H1 (cell line): ENCODE results near the gene TMEM120B. TPM values are rescaled to one million over a fixed set of nuclear protein-coding genes. Genes with fewer than 3 reads are reported as not detected.

Source experiments
- CTCF ChIA-PET: fragments of 300-600 bp; sonication (Branson Sonifier 250); formaldehyde crosslinking; loops from one replicate; lab custom pipeline; 2021; ENCODE audit not compliant: partially characterized antibody; lab: Charles Lee
- POLR2A ChIA-PET: fragments of 300-600 bp; sonication (Branson Sonifier 250); formaldehyde crosslinking; loops from one replicate; lab custom pipeline; 2021; ENCODE audit warnings: inconsistent platforms; ENCODE audit not compliant: partially characterized antibody; lab: Charles Lee
- DNase-seq, 2 experiments: peaks; one replicate each; pipeline versions ENCODE4 v3.0.0 to v3.0.0-alpha.2; 2010 to 2022; ENCODE audit warnings: low spot score in 2 of 2, low read depth in 1 of 2, mixed read lengths in 1 of 2
- FAIRE-seq: peaks from 2 replicates; lab custom pipeline; 2011; peaks lifted over from hg19 to GRCh38; lab: Jason Lieb, UNC
- H2AFZ ChIP-seq: 2 replicates; pipeline ENCODE4 v1.8.1; 2012; ENCODE audit warnings: low read length, inconsistent platforms
- H2AK5ac ChIP-seq: 2 replicates; pipeline ENCODE4 v1.6.1; 2013; ENCODE audit warnings: low read depth, low read length
- H2BK120ac ChIP-seq: replicated peaks from 2 replicates; pipeline ENCODE3; 2013; ENCODE audit warnings: low read depth, low read length, inconsistent platforms
- H2BK12ac ChIP-seq: 2 replicates; pipeline ENCODE4 v1.6.1; 2013; ENCODE audit warnings: low read depth, low read length
- H2BK15ac ChIP-seq: 2 replicates; pipeline ENCODE4 v1.6.1; 2013; ENCODE audit warnings: low read length
- H2BK20ac ChIP-seq: 2 replicates; pipeline ENCODE4 v1.6.1; 2013; ENCODE audit warnings: low read length
- H2BK5ac ChIP-seq: 2 replicates; pipeline ENCODE4 v1.6.1; 2013; ENCODE audit warnings: low read depth, low read length
- H3K14ac ChIP-seq: 2 replicates; pipeline ENCODE4 v1.6.1; 2013; ENCODE audit warnings: inconsistent platforms; ENCODE audit not compliant: insufficient read length
- H3K18ac ChIP-seq: 2 replicates; pipeline ENCODE4 v1.6.1; 2013; ENCODE audit warnings: low read length; ENCODE audit errors: extremely low read depth
- H3K23ac ChIP-seq: 2 replicates; pipeline ENCODE4 v1.6.1; 2013; ENCODE audit warnings: inconsistent platforms; ENCODE audit not compliant: insufficient read length
- H3K23me2 ChIP-seq: 2 replicates; pipeline ENCODE4 v1.6.1; 2013; ENCODE audit warnings: low read depth, low read length
- H3K27ac ChIP-seq: 2 replicates; pipeline ENCODE4 v1.6.1; 2011; ENCODE audit warnings: low read depth, low read length, inconsistent platforms
- H3K27me3 ChIP-seq, 4 experiments: replicated peaks in 1 of 4; 1 replicate in 1 of 4; 2 replicates in 3 of 4; pipeline versions ENCODE4 v1.6.1 to v1.8.1; 2011 to 2013; ENCODE audit warnings: low read length in 3 of 4, mild to moderate bottlenecking in 3 of 4, inconsistent platforms in 2 of 4, mixed read lengths in 2 of 4, moderate library complexity in 1 of 4; ENCODE audit not compliant: control insufficient read depth in 3 of 4, insufficient read depth in 3 of 4; ENCODE audit errors: extremely low read depth in 1 of 4
- H3K36me3 ChIP-seq, 4 experiments: 2 replicates each; pipeline versions ENCODE4 v1.6.1 to v1.8.1; 2011 to 2013; ENCODE audit warnings: mild to moderate bottlenecking in 4 of 4, low read length in 3 of 4, moderate library complexity in 2 of 4, control low read depth in 1 of 4, inconsistent platforms in 1 of 4; ENCODE audit not compliant: insufficient read depth in 4 of 4, control insufficient read depth in 2 of 4
- H3K4ac ChIP-seq: replicated peaks from 2 replicates; pipeline ENCODE3; 2013; ENCODE audit warnings: low read length, low read depth, mixed read lengths, inconsistent platforms; ENCODE audit not compliant: insufficient read length
- H3K4me1 ChIP-seq, 4 experiments: replicated peaks in 1 of 4; 1 replicate in 1 of 4; 2 replicates in 3 of 4; pipeline versions ENCODE4 v1.6.1 to v1.8.1; 2011 to 2013; ENCODE audit warnings: low read length in 3 of 4, inconsistent platforms in 2 of 4, mixed read lengths in 1 of 4; ENCODE audit not compliant: insufficient read depth in 4 of 4, control insufficient read depth in 3 of 4
- H3K4me2 ChIP-seq, 2 experiments: 2 replicates each; pipeline versions ENCODE4 v1.6.1 to v1.8.1; 2011 to 2013; ENCODE audit warnings: low read depth in 2 of 2, low read length in 2 of 2, control low read depth in 1 of 2, inconsistent platforms in 1 of 2, mild to moderate bottlenecking in 1 of 2; ENCODE audit not compliant: insufficient read depth in 1 of 2
- H3K4me3 ChIP-seq, 4 experiments: fragments of 200-600, 300-600 bp in 1 of 4; sonication (generic), shearing (Covaris generic), sonication (Bioruptor Twin) in 1 of 4; 2 replicates each; pipeline versions ENCODE4 v1.5.1 to v1.8.1; 2011 to 2016; ENCODE audit warnings: low read length in 4 of 4, low read depth in 3 of 4, control low read depth in 2 of 4, inconsistent platforms in 2 of 4, mild to moderate bottlenecking in 2 of 4, mixed read lengths in 1 of 4, moderate library complexity in 1 of 4; ENCODE audit not compliant: insufficient read depth in 2 of 4; ENCODE audit errors: extremely low read depth in 1 of 4
- H3K56ac ChIP-seq: replicated peaks from 2 replicates; pipeline ENCODE3; 2013; ENCODE audit warnings: low read depth, mild to moderate bottlenecking, mixed read lengths, low read length, inconsistent platforms; ENCODE audit not compliant: insufficient read length
- H3K79me1 ChIP-seq: 2 replicates; pipeline ENCODE4 v1.6.1; 2013; ENCODE audit warnings: low read depth, low read length, control low read depth
- H3K79me2 ChIP-seq, 2 experiments: 2 replicates each; pipeline versions ENCODE4 v1.6.1 to v1.8.1; 2012 to 2013; ENCODE audit warnings: low read length in 2 of 2, mild to moderate bottlenecking in 2 of 2, inconsistent platforms in 1 of 2; ENCODE audit not compliant: insufficient read depth in 2 of 2, control insufficient read depth in 1 of 2
- H3K9ac ChIP-seq, 4 experiments: replicated peaks in 1 of 4; 1 replicate in 1 of 4; 2 replicates in 3 of 4; pipeline versions ENCODE4 v1.6.1 to v1.8.1; 2011 to 2013; ENCODE audit warnings: low read depth in 3 of 4, low read length in 3 of 4, control low read depth in 2 of 4, mild to moderate bottlenecking in 2 of 4, moderate library complexity in 2 of 4, inconsistent platforms in 1 of 4; ENCODE audit errors: extremely low read depth in 1 of 4
- H3K9me3 ChIP-seq, 2 experiments: 2 replicates each; pipeline versions ENCODE4 v1.6.1 to v1.8.1; 2012 to 2013; ENCODE audit warnings: mild to moderate bottlenecking in 2 of 2, moderate library complexity in 2 of 2, control low read depth in 1 of 2, inconsistent platforms in 1 of 2, low read depth in 1 of 2, low read length in 1 of 2, mixed read lengths in 1 of 2; ENCODE audit not compliant: insufficient read depth in 2 of 2
- H4K20me1 ChIP-seq, 2 experiments: replicated peaks in 1 of 2; 2 replicates each; pipeline versions ENCODE3 to v1.8.1; 2011 to 2013; ENCODE audit warnings: inconsistent platforms in 2 of 2, low read length in 2 of 2, mild to moderate bottlenecking in 1 of 2; ENCODE audit not compliant: insufficient read depth in 2 of 2, control insufficient read depth in 1 of 2
- H4K5ac ChIP-seq: 2 replicates; pipeline ENCODE4 v1.6.1; 2013; ENCODE audit warnings: low read length, low read depth, mixed read lengths, inconsistent platforms; ENCODE audit not compliant: insufficient read length
- H4K8ac ChIP-seq: 2 replicates; pipeline ENCODE4 v1.8.0; 2013; ENCODE audit warnings: mild to moderate bottlenecking, moderate library complexity, low read length, inconsistent platforms; ENCODE audit not compliant: insufficient read depth; ENCODE audit errors: extremely low read depth
- H4K91ac ChIP-seq: replicated peaks from 2 replicates; pipeline ENCODE3; 2013; ENCODE audit warnings: low read length, mixed read lengths, inconsistent platforms; ENCODE audit not compliant: insufficient read length
- CREB1 ChIP-seq: IDR thresholded peaks from 2 replicates; pipeline ENCODE4 v1.6.1; 2012; ENCODE audit warnings: inconsistent platforms
- SIX5 ChIP-seq: IDR thresholded peaks from 2 replicates; pipeline ENCODE4 v1.6.1; 2011; ENCODE audit warnings: mild to moderate bottlenecking, low read depth, low read length
- TAF1 ChIP-seq: IDR thresholded peaks from 2 replicates; pipeline ENCODE4 v1.6.1; 2011; ENCODE audit warnings: mild to moderate bottlenecking, low read depth, low read length
- WGBS, 2 experiments: shearing (Covaris generic) in 1 of 2; methylation state at CpG; one replicate each; pipeline versions ENCODE4 v1.1.6 to v1.1.7; 2013 to 2015; ENCODE audit warnings: low lambda C conversion rate in 2 of 2, mixed read lengths in 2 of 2, inconsistent platforms in 1 of 2, low coverage in 1 of 2, missing lambda C conversion rate in 1 of 2; ENCODE audit not compliant: insufficient replicate concordance in 2 of 2, insufficient coverage in 1 of 2, insufficient read length in 1 of 2; ENCODE audit errors: extremely low coverage in 1 of 2, missing lambda C conversion rate in 1 of 2; 5-methylcytosine and 5-hydroxymethylcytosine counted together
- polyA plus RNA-seq, 7 experiments: library from polyadenylated mRNA; depleted of rRNA in 3 of 7; stranded (reverse) in 5 of 7; unstranded in 2 of 7; fragments of >200 nt in 5 of 7; fragments of 200-250 nt in 2 of 7; gene quantifications; 1 replicate in 5 of 7; 2 replicates in 1 of 7; 4 replicates in 1 of 7; pipeline versions ENCODE4 v1.2.1 to v1.2.3, GENCODE V29; 2011 to 2013; ENCODE audit warnings: missing spikeins in 2 of 7, mixed read lengths in 2 of 7
- total RNA-seq: library from RNA; stranded (reverse); fragmentation: NEBNext Ultra II Directional; extraction: Animal tissue kit (Norgen Biotek cat#: 25700); gene quantifications from 2 replicates; pipeline ENCODE4 v1.2.1, GENCODE V29; 2021

TMEM120B gene
- total and polyA plus RNA-seq, 2 of the 8 experiments (the other 6 are each of a cell fraction or from before 2014, with no cell fraction given): 22.0 to 29.1 TPM

GRCh38 chr12:121708313-121709063 lies 4.1 kb upstream of the TMEM120B start:
- Histone ChIP-seq H2BK20ac (no peak overlapping the region), H3K9ac (no peak overlapping the region), H2AK5ac (no peak overlapping the region), H3K23me2 (peaks cover 11% of the 10 kb centered on the region; the same call in 1 of the 2 replicates), H3K27me3 (no peaks in the 10 kb centered on the region), H3K36me3 (no peaks in the 10 kb centered on the region), H4K8ac (no peak overlapping the region), H3K4me1 (peaks cover 0 to 6% (median 2%) of the 10 kb centered on the region in 4 experiments; a peak in 5 of 7 replicates), H3K27ac (no peak overlapping the region), H3K4me2 (no peak overlapping the region)
- ChIA-PET POLR2A (interaction anchor here (1.2 kb wide), 1 partner anchor 72 kb away, joined by 3 read pairs; no protein-coding TSS in a partner anchor), CTCF (interaction anchor here (0.7 to 2.4 kb wide), 4 partner anchors 18 to 134 kb away, joined by 3 to 12 read pairs (median 4); no protein-coding TSS in a partner anchor)
- no peak for FAIRE-seq
- WGBS, 2 experiments: 92% methylated on average over 7 of the region's 7 CpGs; no CpG with 5 or more reads in 1 of the 2 experiments
- TF ChIP-seq TAF1 (no peak), CREB1 (no peak), SIX5 (no peak)
- TF ChIP-seq, all 59 proteins: peak for 0
- Histone ChIP-seq H3K14ac (no peak overlapping the region), H3K18ac (no peak overlapping the region), H2BK120ac (no peak overlapping the region), H4K91ac (no peak overlapping the region), H3K79me1 (peaks cover 3% of the 10 kb centered on the region), H3K79me2 (peaks cover 0 to 4% of the 10 kb centered on the region in 2 experiments; a peak in 1 of 4 replicates), H2AFZ (no peak overlapping the region), H3K4me3 (no peak overlapping the region), H2BK15ac (no peak overlapping the region), H4K5ac (no peak overlapping the region), H3K9me3 (no peaks in the 10 kb centered on the region), H4K20me1 (peaks cover 0 to 3% of the 10 kb centered on the region in 2 experiments), H2BK5ac (no peak overlapping the region), H3K4ac (no peak overlapping the region), H3K56ac (no peak overlapping the region), H2BK12ac (no peak overlapping the region), H3K23ac (no peak overlapping the region)
- no peak for DNase-seq
